ENCODE data around the gene TMC6. TPM values are rescaled to one million over a fixed set of nuclear protein-coding genes. Genes with fewer than 3 reads are reported as not detected.
"Not testable (repeated sequence)": the region's sequence is repeated elsewhere in the genome, so short reads cannot be mapped to it uniquely, and the experiment has no call there.

The TMC6 gene
- total RNA-seq = 23.1 and 35.7 TPM in 2 replicates

- DNase-seq (ENCODE audit: low read depth in 2 of 2) = no peak
Observed at GRCh38 chr17:78128551-78129350, at the start of gene TMC6. TMC6 (minus strand) TSS chr17:78128755; CDS start chr17:78126832, 1,923 bp downstream.

- DNase-seq (ENCODE audit: low read depth in 2 of 2) = peak in 1 of 2 donors; percentile 58
Observed at GRCh38 chr17:78176548-78177025, 48.0 kb upstream of the TMC6 start.

GRCh38 chr17:78175643-78175981, 47.1 kb upstream of the TMC6 start:
- DNase-seq (ENCODE audit: low read depth in 2 of 2) = no peak

- DNase-seq (ENCODE audit: low read depth in 2 of 2) = peak in 1 of 2 donors; percentile 37
Observed at GRCh38 chr17:78174870-78175642, 46.5 kb upstream of the TMC6 start.

- DNase-seq (ENCODE audit: low read depth in 2 of 2) = peak in 1 of 2 donors; percentile 73
Observed at GRCh38 chr17:78174346-78174869, 45.9 kb upstream of the TMC6 start.

- DNase-seq (ENCODE audit: low read depth in 2 of 2) = no peak
Observed at GRCh38 chr17:78173097-78173715, 44.7 kb upstream of the TMC6 start.

- DNase-seq (ENCODE audit: low read depth in 2 of 2) = no peak
Observed at GRCh38 chr17:78172249-78173051, 43.9 kb upstream of the TMC6 start.

- not testable (repeated sequence) for DNase-seq (ENCODE audit: low read depth in 2 of 2)
Observed at GRCh38 chr17:78171591-78172248, 43.2 kb upstream of the TMC6 start.

- no peak for DNase-seq (ENCODE audit: low read depth in 2 of 2)
Observed at GRCh38 chr17:78170692-78171590, 42.4 kb upstream of the TMC6 start.

GRCh38 chr17:78168903-78169793, 40.6 kb upstream of the TMC6 start:
- peak in 1 of 2 donors; percentile 54 for DNase-seq (ENCODE audit: low read depth in 2 of 2)

GRCh38 chr17:78168242-78168902, 39.8 kb upstream of the TMC6 start, which contains the start of gene SYNGR2:
SYNGR2 (plus strand) TSS chr17:78168581; CDS start chr17:78168617, 36 bp downstream.
- peak in 1 of 2 donors; percentile 70 for DNase-seq (ENCODE audit: low read depth in 2 of 2)

GRCh38 chr17:78166416-78166815, 37.9 kb upstream of the TMC6 start:
- DNase-seq (ENCODE audit: low read depth in 2 of 2) = no peak

- no peak for DNase-seq (ENCODE audit: low read depth in 2 of 2)
Observed at GRCh38 chr17:78164748-78165607, 36.4 kb upstream of the TMC6 start.

GRCh38 chr17:78163881-78164747, 35.6 kb upstream of the TMC6 start:
- DNase-seq (ENCODE audit: low read depth in 2 of 2) = no peak

GRCh38 chr17:78159575-78160158, 31.1 kb upstream of the TMC6 start:
- DNase-seq (ENCODE audit: low read depth in 2 of 2) = no peak
